HFF-Myc (cell line): Measurements from ENCODE around the gene PIKFYVE.

ENCODE experiments used
- DNase-seq: peaks from one replicate; pipeline ENCODE4 v3.0.0-alpha.2; 2011; ENCODE audit warnings: low read depth; ENCODE audit errors: extremely low read depth
- H3K4me3 ChIP-seq: replicated peaks from 2 replicates; pipeline ENCODE4 v1.5.1; 2011; ENCODE audit warnings: low read depth, mild to moderate bottlenecking, control low read depth, low read length
- TF ChIP-seq, protein P1 (sequence below): IDR thresholded peaks from 2 replicates; pipeline ENCODE4 v1.5.1; 2012; ENCODE audit warnings: mild to moderate bottlenecking, low read depth, low read length, control low read depth; ENCODE audit errors: missing control alignments

The PIKFYVE gene

DNA sequence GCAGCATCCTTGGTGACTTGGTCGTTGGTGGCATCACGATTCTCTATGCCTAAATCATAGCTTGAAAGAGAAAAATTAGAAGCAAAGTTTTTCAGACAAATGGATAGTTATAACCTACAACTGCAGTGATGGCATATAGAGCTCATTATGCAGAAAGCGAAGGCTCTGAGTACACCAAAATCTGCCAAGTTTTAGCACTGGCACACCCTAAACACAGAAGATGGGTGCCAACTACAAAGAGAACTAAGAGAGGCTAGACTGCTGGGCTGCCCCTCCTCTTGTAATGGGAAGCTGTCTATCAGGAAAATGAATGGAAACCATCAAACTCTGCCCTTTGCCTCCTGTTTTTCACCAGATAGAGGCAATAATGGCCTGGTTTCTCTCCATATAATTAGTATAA is 17.5 kb upstream of the PIKFYVE start:
- H3K4me3 ChIP-seq: no peak overlapping the region
- TF ChIP-seq, protein P1, sequence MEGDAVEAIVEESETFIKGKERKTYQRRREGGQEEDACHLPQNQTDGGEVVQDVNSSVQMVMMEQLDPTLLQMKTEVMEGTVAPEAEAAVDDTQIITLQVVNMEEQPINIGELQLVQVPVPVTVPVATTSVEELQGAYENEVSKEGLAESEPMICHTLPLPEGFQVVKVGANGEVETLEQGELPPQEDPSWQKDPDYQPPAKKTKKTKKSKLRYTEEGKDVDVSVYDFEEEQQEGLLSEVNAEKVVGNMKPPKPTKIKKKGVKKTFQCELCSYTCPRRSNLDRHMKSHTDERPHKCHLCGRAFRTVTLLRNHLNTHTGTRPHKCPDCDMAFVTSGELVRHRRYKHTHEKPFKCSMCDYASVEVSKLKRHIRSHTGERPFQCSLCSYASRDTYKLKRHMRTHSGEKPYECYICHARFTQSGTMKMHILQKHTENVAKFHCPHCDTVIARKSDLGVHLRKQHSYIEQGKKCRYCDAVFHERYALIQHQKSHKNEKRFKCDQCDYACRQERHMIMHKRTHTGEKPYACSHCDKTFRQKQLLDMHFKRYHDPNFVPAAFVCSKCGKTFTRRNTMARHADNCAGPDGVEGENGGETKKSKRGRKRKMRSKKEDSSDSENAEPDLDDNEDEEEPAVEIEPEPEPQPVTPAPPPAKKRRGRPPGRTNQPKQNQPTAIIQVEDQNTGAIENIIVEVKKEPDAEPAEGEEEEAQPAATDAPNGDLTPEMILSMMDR: no peak
- no peak for DNase-seq

DNA sequence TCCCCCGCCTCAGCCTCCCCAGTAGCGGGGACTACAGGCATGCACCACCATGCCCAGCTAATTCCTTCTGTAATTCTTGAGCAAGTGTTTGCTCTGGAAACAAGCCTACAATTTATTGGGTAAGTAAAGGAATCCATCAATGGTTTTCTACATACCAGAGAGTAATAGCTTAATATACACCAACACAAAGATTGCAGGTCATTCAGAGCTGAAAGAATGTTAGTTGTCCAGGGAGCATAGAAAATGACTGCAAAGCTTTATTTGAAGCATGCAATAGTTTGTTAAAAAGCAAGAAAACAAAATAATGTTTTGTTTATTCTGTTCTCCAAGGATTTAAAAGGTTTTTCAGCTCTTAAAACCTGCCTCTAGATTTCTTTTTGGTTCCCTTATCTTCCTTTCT is 16.8 kb upstream of the PIKFYVE start:
- TF ChIP-seq, protein P1: no peak
- H3K4me3 ChIP-seq: no peak overlapping the region
- DNase-seq: no peak

DNA sequence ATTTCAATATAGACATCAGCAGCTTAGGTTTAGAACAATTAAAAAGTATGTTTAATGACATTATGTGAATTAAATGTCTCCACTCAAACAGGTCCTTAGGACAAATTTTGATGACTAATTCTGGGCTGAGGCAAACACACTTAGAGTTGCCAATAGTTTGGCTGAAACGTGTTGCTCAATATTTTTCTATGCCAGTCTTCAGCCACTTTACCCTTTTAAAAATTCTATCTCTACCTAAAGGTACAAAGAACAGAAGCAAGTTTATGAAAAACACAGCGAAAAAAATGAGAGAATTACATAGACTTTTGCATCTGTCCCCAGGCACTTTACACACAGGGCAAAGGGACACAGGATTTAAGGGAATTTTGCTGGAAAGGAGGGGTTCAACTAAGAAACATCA is 15.7 kb upstream of the PIKFYVE start:
- TF ChIP-seq, protein P1: no peak
- H3K4me3 ChIP-seq: no peak overlapping the region
- no peak for DNase-seq

DNA sequence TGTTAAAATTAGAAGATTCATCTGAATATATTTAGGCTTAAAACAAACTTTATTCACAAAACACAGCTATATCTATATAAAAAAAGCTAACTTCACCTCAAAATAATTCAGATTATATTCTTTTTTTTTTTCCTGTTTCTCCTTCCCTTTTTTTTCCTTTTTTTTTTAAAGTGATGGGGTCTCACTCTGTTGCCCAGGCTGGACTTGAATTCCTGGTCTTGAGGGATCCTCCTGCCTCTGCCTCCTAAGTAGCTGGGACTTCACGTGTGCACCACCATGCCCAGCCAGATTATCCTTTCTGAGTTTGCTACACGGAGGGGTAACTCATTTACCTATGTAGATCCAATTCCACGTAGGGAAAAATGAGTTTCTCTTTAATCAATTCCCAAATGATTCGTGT is 15.0 kb upstream of the PIKFYVE start:
- TF ChIP-seq, protein P1: no peak
- no peak overlapping the region for H3K4me3 ChIP-seq
- no peak for DNase-seq

DNA sequence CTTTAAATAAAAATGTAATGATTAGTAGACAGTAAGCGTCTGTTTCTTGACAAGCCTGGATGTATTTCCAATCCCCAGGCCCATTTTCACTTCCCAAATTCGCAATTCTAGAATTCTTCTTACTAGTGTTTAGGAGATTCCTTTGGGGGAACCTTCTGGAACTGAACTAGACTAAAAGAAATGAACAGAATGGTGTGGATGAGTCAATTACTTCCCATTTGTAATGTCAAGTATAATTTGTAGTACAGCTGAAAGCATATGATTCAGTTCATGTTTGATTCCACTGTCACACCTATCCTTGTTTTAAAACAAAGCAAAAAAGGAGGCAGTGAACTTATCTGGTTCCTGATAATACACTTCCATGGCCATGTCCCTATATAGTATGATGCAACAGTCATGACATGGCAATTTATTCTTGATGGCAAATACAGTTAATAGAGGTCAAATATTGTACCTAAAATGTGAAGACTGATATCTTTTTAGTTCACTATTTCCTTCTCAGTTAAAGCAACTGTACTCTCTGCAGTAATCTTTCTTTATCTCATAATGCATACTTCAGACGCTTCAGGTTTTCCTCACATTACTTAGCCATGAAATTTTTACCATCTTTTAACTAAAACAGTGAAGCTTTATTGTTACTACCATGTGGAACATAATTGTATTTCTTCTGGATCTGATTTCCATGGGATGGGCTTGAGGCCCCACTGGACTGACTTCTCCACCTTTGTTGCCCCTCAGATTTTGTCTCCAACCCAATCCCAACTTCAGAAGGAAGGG is 13.2 kb upstream of the PIKFYVE start:
- TF ChIP-seq, protein P1: no peak
- DNase-seq: no peak
- H3K4me3 ChIP-seq: peak overlapping the region; percentile 95

DNA sequence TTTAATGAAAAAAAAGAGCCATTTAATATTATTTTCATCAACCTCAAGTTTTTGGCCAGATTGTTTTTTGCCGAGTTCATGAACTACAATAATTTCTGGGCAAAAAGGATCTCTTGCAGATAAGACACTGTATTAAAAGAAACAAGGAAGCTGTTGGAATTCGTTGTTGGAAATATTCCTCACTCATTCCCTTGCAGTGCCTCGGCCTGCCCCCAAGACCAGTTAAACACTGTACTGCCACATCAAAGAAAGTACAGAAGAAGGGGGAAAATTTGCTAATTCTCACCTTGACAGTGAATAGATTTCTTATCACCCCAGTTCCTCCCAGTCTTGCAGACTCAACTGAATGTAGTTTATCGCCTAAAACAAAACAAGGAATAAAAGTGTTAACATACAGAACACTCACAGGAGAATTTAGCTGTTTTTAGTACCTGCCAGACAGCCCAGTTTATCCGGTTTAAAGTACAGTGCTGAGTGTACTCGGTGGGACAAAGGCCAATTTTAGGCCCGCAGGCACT is 12.4 kb upstream of the PIKFYVE start:
- TF ChIP-seq, protein P1: no peak
- peak overlapping the region; percentile 95 for H3K4me3 ChIP-seq
- no peak for DNase-seq
